SKM-1 treated with dmso at 0.1 percent for 144 hours (cell line): ENCODE data around the gene ABI3.
"Not testable (repeated sequence)": the region's sequence is repeated elsewhere in the genome, so short reads cannot be mapped to it uniquely, and the experiment has no call there.

Experiments
- DNase-seq: peaks from one replicate; lab custom pipeline; 2025; ENCODE audit not compliant: unreplicated experiment; lab: John Stamatoyannopoulos, UW

Gene ABI3

DNA sequence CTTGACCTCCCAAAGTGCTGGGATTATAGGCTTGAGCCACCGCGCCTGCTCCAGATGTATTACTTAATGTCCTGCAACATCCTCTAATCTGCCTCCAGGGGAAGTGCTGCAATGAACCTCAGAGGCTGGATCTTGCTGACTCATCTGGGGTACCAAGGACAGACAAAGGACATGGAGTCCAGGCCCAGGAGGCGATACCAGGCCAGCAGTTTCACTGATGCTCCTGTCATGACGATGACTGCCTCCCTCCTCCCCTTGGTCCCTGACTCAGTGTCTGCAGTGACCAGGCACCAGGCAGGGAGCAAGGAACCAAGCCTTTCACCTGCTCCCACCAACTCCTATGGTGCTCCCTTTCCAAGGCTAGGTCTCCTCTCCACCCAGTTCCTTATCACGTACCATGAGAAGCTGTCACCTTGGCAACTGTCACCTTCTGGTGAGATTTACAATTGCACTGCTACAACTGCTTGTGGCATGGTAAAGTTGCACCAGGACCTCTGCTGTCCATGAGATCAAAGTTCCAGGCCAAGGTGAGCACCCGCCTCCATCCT lies 41.7 kb downstream of the ABI3 start:
- peak; percentile 94 for DNase-seq

DNA sequence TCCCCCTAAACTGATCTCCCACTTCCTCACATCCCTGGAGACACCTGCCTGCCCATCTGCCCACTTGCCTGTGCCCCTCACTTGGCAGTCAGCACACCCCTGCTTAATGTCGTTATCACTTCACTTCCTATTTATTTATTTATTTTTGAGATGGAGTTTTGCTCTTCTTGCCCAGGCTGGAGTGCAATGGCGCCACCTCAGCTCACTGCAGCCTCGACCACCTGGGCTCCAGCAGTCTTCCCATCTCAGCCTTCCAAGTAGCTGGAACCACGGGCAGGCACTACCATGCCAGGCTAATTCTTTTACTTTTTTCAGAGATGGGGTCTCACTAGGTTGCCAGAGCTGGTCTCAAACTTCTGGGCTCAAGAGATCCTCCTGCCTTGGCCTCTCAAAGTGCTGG lies 43.6 kb downstream of the ABI3 start:
- no peak for DNase-seq

GRCh38 chr17:49255125-49255524 lies 44.6 kb downstream of the ABI3 start:
- peak; percentile 15 for DNase-seq

DNA sequence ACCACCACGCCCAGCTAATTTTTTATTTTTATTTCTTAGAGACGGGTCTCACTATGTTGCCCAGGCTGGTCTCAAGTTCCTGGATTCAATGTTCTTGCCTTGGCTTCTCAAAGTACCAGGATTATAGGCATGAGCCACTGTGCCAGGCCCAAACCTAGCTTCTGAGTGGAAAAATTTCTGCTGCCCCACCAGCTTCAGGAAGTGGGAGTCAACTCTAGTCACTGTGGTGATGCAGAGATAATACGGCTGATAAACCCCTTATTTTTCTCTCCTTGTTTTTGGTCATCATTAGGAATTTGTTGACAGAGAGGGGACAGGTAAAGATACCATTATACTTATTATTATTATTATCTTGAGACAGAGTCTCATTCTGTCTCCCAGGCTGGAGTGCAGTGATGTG lies 47.9 kb downstream of the ABI3 start:
- no peak for DNase-seq

DNA sequence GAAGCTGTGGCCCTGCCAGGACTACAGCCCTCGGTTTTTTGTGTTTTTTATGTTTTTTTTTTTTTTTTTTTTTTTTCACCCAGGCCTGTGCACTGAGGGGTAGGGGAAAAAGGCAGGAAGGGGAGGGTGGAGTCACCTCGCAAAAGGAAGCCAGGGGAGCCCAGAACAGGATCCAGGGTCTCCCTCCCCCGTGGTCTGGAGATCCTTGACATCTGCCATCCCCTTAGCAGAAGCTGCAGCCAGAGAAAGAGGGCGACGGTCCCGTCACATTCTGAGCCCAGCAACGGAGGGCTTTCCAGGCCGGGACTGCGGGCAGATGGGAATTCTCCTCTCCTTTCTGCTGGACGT lies 49.1 kb downstream of the ABI3 start:
- no peak for DNase-seq

- DNase-seq = peak; percentile 87
Measured at GRCh38 chr17:49260011-49260816, 49.7 kb downstream of the ABI3 start.

GRCh38 chr17:49260817-49261291 lies 50.3 kb downstream of the ABI3 start:
- DNase-seq = no peak

GRCh38 chr17:49261540-49261939 lies 51.0 kb downstream of the ABI3 start:
- DNase-seq = not testable (repeated sequence)

DNA sequence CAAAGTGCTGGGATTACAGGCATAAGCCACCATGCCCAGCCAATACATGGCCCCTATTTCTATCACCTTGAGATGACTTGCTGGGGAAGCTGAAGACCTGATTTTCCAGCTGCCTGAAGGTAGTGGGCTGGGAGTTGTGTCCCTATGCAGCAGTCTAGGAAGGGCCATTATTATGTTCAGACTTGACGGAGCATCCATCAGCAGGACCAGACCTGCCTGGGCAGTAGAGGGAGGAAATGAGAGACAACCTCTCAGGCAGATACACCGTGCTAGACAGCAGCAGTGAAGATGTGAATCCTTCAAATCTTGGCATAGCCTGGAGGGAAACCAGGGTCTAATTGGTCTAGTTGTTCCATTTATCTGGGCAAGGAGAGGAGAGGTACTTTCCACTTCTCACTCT lies 55.7 kb downstream of the ABI3 start:
- DNase-seq = no peak

DNA sequence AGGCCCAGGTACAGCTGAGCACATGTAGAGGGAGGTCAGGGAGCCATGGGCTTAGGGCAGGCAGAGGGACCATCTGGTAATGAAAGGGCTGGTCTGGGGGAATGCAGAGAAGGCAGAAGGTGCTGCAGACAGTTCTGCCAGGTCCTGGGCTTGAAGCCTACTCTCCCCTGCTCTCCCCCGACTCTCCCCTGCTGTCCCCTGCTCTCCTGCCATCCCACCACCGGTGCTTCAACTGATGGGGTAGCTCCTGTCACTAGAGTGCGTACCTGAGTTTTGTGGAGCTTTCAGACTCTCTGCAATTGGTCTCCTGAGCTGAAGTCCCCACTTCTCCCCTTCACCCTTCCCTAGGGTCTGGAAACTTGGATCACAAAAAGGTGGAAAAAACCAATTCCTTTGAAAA lies 57.4 kb downstream of the ABI3 start:
- no peak for DNase-seq

- no peak for DNase-seq
Measured at GRCh38 chr17:49269356-49269755, 58.8 kb downstream of the ABI3 start.
